H9 (cell line): Measurements from ENCODE around the gene GARS1. TPM values are rescaled to one million over a fixed set of nuclear protein-coding genes. Genes with fewer than 3 reads are reported as not detected.

Experiments used
- DNase-seq: peaks from one replicate; pipeline ENCODE4 v3.0.0-alpha.2; 2017
- H2AFZ ChIP-seq: one replicate; pipeline ENCODE4 v1.6.1; 2013; ENCODE audit warnings: mild to moderate bottlenecking, low read length, control low read depth, moderate library complexity
- H2AK5ac ChIP-seq: 2 replicates; pipeline ENCODE4 v1.6.1; 2013; ENCODE audit warnings: low read length, control low read depth, mixed read lengths; ENCODE audit not compliant: insufficient read length
- H2BK120ac ChIP-seq: one replicate; pipeline ENCODE4 v1.6.1; 2013; ENCODE audit warnings: low read depth, mild to moderate bottlenecking, low read length, control low read depth, inconsistent platforms; ENCODE audit not compliant: poor library complexity, severe bottlenecking
- H2BK12ac ChIP-seq: 2 replicates; pipeline ENCODE4 v1.6.1; 2013; ENCODE audit warnings: low read length, control low read depth, mixed read lengths, low read depth; ENCODE audit not compliant: insufficient read length
- H2BK15ac ChIP-seq: 2 replicates; pipeline ENCODE4 v1.6.1; 2013; ENCODE audit warnings: low read depth, low read length, control low read depth
- H2BK20ac ChIP-seq: one replicate; pipeline ENCODE4 v1.6.1; 2013; ENCODE audit warnings: low read depth, mild to moderate bottlenecking, low read length, control low read depth, inconsistent platforms; ENCODE audit not compliant: poor library complexity, severe bottlenecking
- H2BK5ac ChIP-seq: 2 replicates; pipeline ENCODE4 v1.6.1; 2013; ENCODE audit warnings: low read length, control low read depth, mixed read lengths; ENCODE audit not compliant: insufficient read length
- H3K14ac ChIP-seq: 2 replicates; pipeline ENCODE4 v1.6.1; 2013; ENCODE audit warnings: low read length, control low read depth; ENCODE audit not compliant: insufficient read depth
- H3K18ac ChIP-seq: 2 replicates; pipeline ENCODE4 v1.6.1; 2013; ENCODE audit warnings: low read depth, mild to moderate bottlenecking, mixed read lengths, low read length, control low read depth; ENCODE audit not compliant: insufficient read length
- H3K23ac ChIP-seq: 2 replicates; pipeline ENCODE4 v1.6.1; 2013; ENCODE audit warnings: low read length, control low read depth, mixed read lengths, low read depth; ENCODE audit not compliant: insufficient read length
- H3K23me2 ChIP-seq: 2 replicates; pipeline ENCODE4 v1.6.1; 2013; ENCODE audit warnings: low read depth, mild to moderate bottlenecking, mixed read lengths, low read length, control low read depth; ENCODE audit not compliant: insufficient read length, poor library complexity, severe bottlenecking
- H3K27ac ChIP-seq: 2 replicates; pipeline ENCODE4 v1.5.1; 2013; ENCODE audit warnings: low read length, control low read depth, mixed read lengths, low read depth; ENCODE audit not compliant: insufficient read length
- H3K27me3 ChIP-seq: 2 replicates; pipeline ENCODE4 v1.6.1; 2013; ENCODE audit warnings: low read length, control low read depth, inconsistent platforms; ENCODE audit not compliant: insufficient read depth
- H3K4ac ChIP-seq: 2 replicates; pipeline ENCODE4 v1.6.1; 2013; ENCODE audit warnings: low read depth, mild to moderate bottlenecking, control low read depth, inconsistent platforms, low read length, moderate library complexity
- H3K4me1 ChIP-seq: 2 replicates; pipeline ENCODE4 v1.6.1; 2013; ENCODE audit warnings: low read length, control low read depth, inconsistent platforms; ENCODE audit not compliant: insufficient read depth
- H3K4me2 ChIP-seq: 2 replicates; pipeline ENCODE4 v1.6.1; 2013; ENCODE audit warnings: low read length, control low read depth, mixed read lengths; ENCODE audit not compliant: insufficient read length, insufficient read depth
- H3K56ac ChIP-seq: 2 replicates; pipeline ENCODE4 v1.6.1; 2013; ENCODE audit warnings: low read depth, mild to moderate bottlenecking, mixed read lengths, low read length, control low read depth; ENCODE audit not compliant: insufficient read length
- H3K79me1 ChIP-seq: 2 replicates; pipeline ENCODE4 v1.6.1; 2013; ENCODE audit warnings: low read depth, mild to moderate bottlenecking, moderate library complexity, low read length, control low read depth, inconsistent platforms; ENCODE audit not compliant: insufficient read depth, poor library complexity, severe bottlenecking
- H3K79me2 ChIP-seq: 2 replicates; pipeline ENCODE4 v1.6.1; 2013; ENCODE audit warnings: low read length, control low read depth, inconsistent platforms; ENCODE audit not compliant: insufficient read depth
- H3K9ac ChIP-seq: 2 replicates; pipeline ENCODE4 v1.6.1; 2013; ENCODE audit warnings: low read length, control low read depth, mixed read lengths; ENCODE audit not compliant: insufficient read length; ENCODE audit errors: extremely low read depth
- H3K9me3 ChIP-seq: one replicate; pipeline ENCODE4 v1.6.1; 2013; ENCODE audit warnings: low read depth, low read length, inconsistent platforms; ENCODE audit not compliant: control insufficient read depth
- H3T11ph ChIP-seq: one replicate; pipeline ENCODE4 v1.6.1; 2013; ENCODE audit warnings: mild to moderate bottlenecking, low read length, control low read depth, inconsistent platforms
- H4K20me1 ChIP-seq: one replicate; pipeline ENCODE4 v1.6.1; 2013; ENCODE audit not compliant: control insufficient read depth, insufficient read length, insufficient read depth
- H4K5ac ChIP-seq: 2 replicates; pipeline ENCODE4 v1.6.1; 2013; ENCODE audit warnings: low read depth, mild to moderate bottlenecking, mixed read lengths, low read length, control low read depth; ENCODE audit not compliant: insufficient read length
- H4K8ac ChIP-seq: replicated peaks from 2 replicates; pipeline ENCODE4 v1.6.1; 2013; ENCODE audit warnings: low read length, control low read depth, mixed read lengths, low read depth; ENCODE audit not compliant: insufficient read length
- H4K91ac ChIP-seq: 2 replicates; pipeline ENCODE4 v1.6.1; 2013; ENCODE audit warnings: low read depth, mild to moderate bottlenecking, moderate library complexity, mixed read lengths, low read length, control low read depth; ENCODE audit not compliant: insufficient read length
- H3K27ac Mint-ChIP-seq, 3 experiments: 2 replicates in 2 of 3; 3 replicates in 1 of 3; pipeline ENCODE4 v1.8.0; 2020 to 2021; ENCODE audit warnings: mixed read lengths in 3 of 3, mild to moderate bottlenecking in 1 of 3, moderate library complexity in 1 of 3
- H3K27me3 Mint-ChIP-seq: 2 replicates; pipeline ENCODE4 v1.8.0; 2021; ENCODE audit warnings: low read depth, mild to moderate bottlenecking, moderate library complexity, mixed read lengths
- H3K36me3 Mint-ChIP-seq, 3 experiments: 2 replicates in 2 of 3; 3 replicates in 1 of 3; pipeline ENCODE4 v1.8.0; 2020 to 2021; ENCODE audit warnings: low read depth in 3 of 3, mixed read lengths in 3 of 3; ENCODE audit not compliant: insufficient read depth in 1 of 3
- H3K4me1 Mint-ChIP-seq, 2 experiments: 2 replicates each; pipeline ENCODE4 v1.8.0; 2020; ENCODE audit warnings: mixed read lengths in 2 of 2
- H3K4me3 Mint-ChIP-seq, 2 experiments: 2 replicates in 1 of 2; 3 replicates in 1 of 2; pipeline ENCODE4 v1.8.0; 2020 to 2021; ENCODE audit warnings: mild to moderate bottlenecking in 2 of 2, mixed read lengths in 2 of 2, moderate library complexity in 1 of 2
- H3K9me3 Mint-ChIP-seq, 2 experiments: 2 replicates in 1 of 2; 3 replicates in 1 of 2; pipeline ENCODE4 v1.8.0; 2020; ENCODE audit warnings: mild to moderate bottlenecking in 2 of 2, mixed read lengths in 2 of 2, moderate library complexity in 1 of 2
- CTCF ChIP-seq: fragments of 200-600 bp; sonication (generic); conservative IDR thresholded peaks from 3 replicates; pipeline ENCODE4 v1.8.0; 2021; ENCODE audit warnings: antibody characterized with exemption, mild to moderate bottlenecking
- WGBS: extraction: QIAGEN DNeasy Blood & Tissue Kit; methylation state at CpG from one replicate; pipeline ENCODE4 v1.1.7; 2013; ENCODE audit warnings: missing lambda C conversion rate, low lambda C conversion rate, mixed read lengths; ENCODE audit not compliant: insufficient read length; ENCODE audit errors: extremely low coverage; 5-methylcytosine and 5-hydroxymethylcytosine counted together
- total RNA-seq: library from RNA; stranded (reverse); gene quantifications from 2 replicates; pipeline ENCODE4 v1.2.1, GENCODE V29; 2021

Gene GARS1
- total RNA-seq, 1 experiment from 2014 or later: 234 TPM

- no peaks in the 10 kb centered on the region for H3K23me2 ChIP-seq
- H3K18ac ChIP-seq: no peak overlapping the region
- H2BK120ac ChIP-seq: no peak overlapping the region
- Mint-ChIP-seq H3K36me3 (no peaks in the 10 kb centered on the region; a peak in 2 of 7 replicates), H3K4me1 (0 out of 4 replicates have a peak, but pooled peaks cover 0 to 2% of the 10 kb centered on the region in 2 experiments), H3K27me3 (peaks cover 1% of the 10 kb centered on the region; the same call in 1 of the 2 replicates), H3K27ac (no peak overlapping the region), H3K4me3 (no peak overlapping the region), H3K9me3 (peaks cover 0 to 2% of the 10 kb centered on the region in 2 experiments; a peak in 2 of 5 replicates)
- no peaks in the 10 kb centered on the region for H4K20me1 ChIP-seq
- H3K79me2 ChIP-seq: no peaks in the 10 kb centered on the region
- no peak overlapping the region for H2BK15ac ChIP-seq
- no peak overlapping the region for H3K56ac ChIP-seq
- H3T11ph ChIP-seq: no peak overlapping the region
- H3K4ac ChIP-seq: no peak overlapping the region
- H4K5ac ChIP-seq: no peak overlapping the region
- H2BK20ac ChIP-seq: no peak overlapping the region
- H4K91ac ChIP-seq: no peak overlapping the region
- no peaks in the 10 kb centered on the region for H3K9me3 ChIP-seq
- no peak overlapping the region for H2BK5ac ChIP-seq
- H3K79me1 ChIP-seq: no peaks in the 10 kb centered on the region
- H2AFZ ChIP-seq: no peak overlapping the region
- DNase-seq: no peak
- no peak overlapping the region for H3K9ac ChIP-seq
- no peak overlapping the region for H2BK12ac ChIP-seq
- H3K27ac ChIP-seq: no peak overlapping the region
- no peak for TF ChIP-seq CTCF
- no peak overlapping the region for H3K23ac ChIP-seq
- no peaks in the 10 kb centered on the region for H3K27me3 ChIP-seq
- H4K8ac ChIP-seq: no peak overlapping the region
- no peak overlapping the region for H3K14ac ChIP-seq
- WGBS: no CpG with 5 or more reads among the region's 1 CpG
- no peak overlapping the region for H3K4me2 ChIP-seq
- no peaks in the 10 kb centered on the region for H3K4me1 ChIP-seq
- no peak overlapping the region for H2AK5ac ChIP-seq
These were observed 37.4 kb upstream of the GARS1 start for GRCh38 chr7:30557245-30557644.
